ENCODE measurements around the gene SLC44A3. TPM values are rescaled to one million over a fixed set of nuclear protein-coding genes. Genes with fewer than 3 reads are reported as not detected.
A peak's percentile ranks its signal among the peaks of the same experiment; 100 is the strongest.

The SLC44A3 gene
- total and polyA plus RNA-seq, 2 experiments from 2014 or later: 2.9 to 4.5 TPM

DNA sequence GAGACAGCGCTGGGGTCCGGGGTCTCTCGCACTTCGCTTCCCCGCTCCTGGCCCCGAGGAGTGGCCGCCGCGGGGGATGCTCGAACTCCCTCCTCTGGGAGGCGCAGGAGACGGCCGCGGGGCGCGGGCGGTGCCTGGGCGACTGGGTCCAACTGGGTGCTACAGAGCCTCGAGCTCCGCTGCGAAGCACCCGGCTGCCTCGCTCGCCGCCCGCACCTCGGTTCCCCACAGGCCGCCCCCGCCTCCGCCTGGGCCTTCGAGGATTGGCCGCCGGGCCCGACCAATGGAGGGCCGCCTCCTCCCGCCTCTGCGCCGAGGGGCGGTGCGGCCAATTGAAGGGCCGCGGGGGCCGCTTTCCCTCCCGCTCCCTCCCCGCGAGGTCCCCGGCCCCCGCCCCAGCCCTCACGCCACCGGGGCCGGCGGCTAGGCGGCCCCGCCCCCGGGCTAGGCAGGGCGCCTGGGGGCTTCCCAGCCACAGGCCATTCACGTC, 106.8 kb downstream of the SLC44A3 start, which contains the start of gene CNN3:
Gene CNN3, minus strand, starts transcription at position 196 of the 490 bp plus-strand sequence. CDS start 216 bp downstream, outside the sequence.
- Histone ChIP-seq H3K9me2 (ENCODE audit: insufficient read depth) (peaks cover 6% of the 10 kb centered on the region; the same call in 1 of the 2 replicates), H3K4me2 (peak within 1 kb of the TSS; percentile 85), H4K20me1 (replicated peaks; ENCODE audit: insufficient read depth) (peaks cover 30% of the 10 kb centered on the region), H3K4me3 (peak within 1 kb of the TSS; percentile 92), H3K4me1 (ENCODE audit: insufficient read depth) (peaks cover 48% of the 10 kb centered on the region), H3K27ac (ENCODE audit: low read depth) (peak within 1 kb of the TSS; percentile 99), H2AFZ (0 out of 2 replicates have a peak within 1 kb of the TSS, but pooled peaks have one; percentile 29), H3F3A (replicated peaks; ENCODE audit: low read depth) (peaks cover 12% of the 10 kb centered on the region), H3K79me2 (replicated peaks; ENCODE audit: insufficient read depth) (peaks cover 71% of the 10 kb centered on the region), H3K27me3 (ENCODE audit: insufficient read depth) (no peaks in the 10 kb centered on the region), H3K36me3 (ENCODE audit: insufficient read depth) (no peaks in the 10 kb centered on the region)
- Mint-ChIP-seq H3K9me3 (peaks cover 4% of the 10 kb centered on the region; the same call in 2 of the 3 replicates), H3K36me3 (ENCODE audit: low read depth) (peaks cover 23% of the 10 kb centered on the region), H3K4me3 (peak within 1 kb of the TSS; percentile 98), H3K4me1 (peaks cover 62% of the 10 kb centered on the region), H3K27me3 (ENCODE audit: insufficient read depth, low read depth, poor library complexity) (peaks cover 20% of the 10 kb centered on the region), H3K27ac (peak within 1 kb of the TSS; percentile 98)
- peak; percentile 95 for DNase-seq (ENCODE audit: low spot score)
- peak; percentile 78 for ATAC-seq
- TF ChIP-seq STAT1 (IDR thresholded peaks at IDR 0.05; ENCODE audit: unreplicated experiment) (no peak), CREB1 (CRISPR knock-in tag; IDR thresholded peaks at IDR 0.05; ENCODE audit: low read depth) (0 out of 2 replicates have a peak, but pooled peaks have one; percentile 22), JUNB (IDR thresholded peaks at IDR 0.05; ENCODE audit: unreplicated experiment) (no peak), CTCF (conservative IDR thresholded peaks at IDR 0.05; ENCODE audit: low read depth in 2 of 2) (no peak), POLR2AphosphoS5 (IDR thresholded peaks at IDR 0.05; ENCODE audit: low read depth) (peak; percentile 95), EZH2 (IDR thresholded peaks at IDR 0.05; ENCODE audit: low read depth, unreplicated experiment) (no peak), NANOG (IDR thresholded peaks at IDR 0.05; ENCODE audit: borderline replicate concordance) (no peak), ZNF331 (CRISPR knock-in tag; IDR thresholded peaks at IDR 0.05; ENCODE audit: low read depth) (no peak), ZNF462 (CRISPR knock-in tag; IDR thresholded peaks at IDR 0.05) (no peak), ZNF114 (CRISPR knock-in tag; IDR thresholded peaks at IDR 0.05) (no peak)
- TF ChIP-seq, protein P1, sequence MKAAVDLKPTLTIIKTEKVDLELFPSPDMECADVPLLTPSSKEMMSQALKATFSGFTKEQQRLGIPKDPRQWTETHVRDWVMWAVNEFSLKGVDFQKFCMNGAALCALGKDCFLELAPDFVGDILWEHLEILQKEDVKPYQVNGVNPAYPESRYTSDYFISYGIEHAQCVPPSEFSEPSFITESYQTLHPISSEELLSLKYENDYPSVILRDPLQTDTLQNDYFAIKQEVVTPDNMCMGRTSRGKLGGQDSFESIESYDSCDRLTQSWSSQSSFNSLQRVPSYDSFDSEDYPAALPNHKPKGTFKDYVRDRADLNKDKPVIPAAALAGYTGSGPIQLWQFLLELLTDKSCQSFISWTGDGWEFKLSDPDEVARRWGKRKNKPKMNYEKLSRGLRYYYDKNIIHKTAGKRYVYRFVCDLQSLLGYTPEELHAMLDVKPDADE (IDR thresholded peaks at IDR 0.05): 0 out of 2 replicates have a peak, but pooled peaks have one; percentile 35

All from GM23338 (cell line).